Activated CD8-positive, alpha-beta memory T cell treated with anti-CD3 and anti-CD28 coated beads for 48 hours (primary cell): ENCODE results near the gene CFAP43.

Source experiments
- DNase-seq, 3 experiments: peaks; one replicate each; pipeline ENCODE4 v3.0.0-alpha.2; 2020; ENCODE audit warnings: low read depth in 2 of 3, low spot score in 2 of 3

Gene CFAP43

GRCh38 chr10:104142081-104142480 lies 90.1 kb downstream of the CFAP43 start:
- no peak for DNase-seq

GRCh38 chr10:104139221-104139620 lies 92.9 kb downstream of the CFAP43 start:
- DNase-seq = no peak

GRCh38 chr10:104138131-104138530 lies 94.0 kb downstream of the CFAP43 start:
- no peak for DNase-seq

GRCh38 chr10:104130041-104130440 lies 102.1 kb downstream of the CFAP43 start:
- no peak for DNase-seq

GRCh38 chr10:104128214-104128613 lies 104.0 kb downstream of the CFAP43 start:
- no peak for DNase-seq

- no peak for DNase-seq
These were observed 104.8 kb downstream of the CFAP43 start for GRCh38 chr10:104127411-104127810.

- DNase-seq = no peak
These were observed 108.8 kb downstream of the CFAP43 start for GRCh38 chr10:104123397-104123796.

- DNase-seq = no peak
These were observed 109.7 kb downstream of the CFAP43 start for GRCh38 chr10:104122225-104123107.

GRCh38 chr10:104121485-104122224 lies 110.5 kb downstream of the CFAP43 start, which contains the start of gene SFR1:
Gene SFR1 (plus strand): TSS chr10:104122171. CDS start chr10:104122184, 13 bp downstream.
- DNase-seq = peak; percentile 86 to 99 (median 96)

GRCh38 chr10:104120903-104121484 lies 111.2 kb downstream of the CFAP43 start:
- DNase-seq = peak; percentile 30 to 59 (median 33)

GRCh38 chr10:104120512-104120902 lies 111.7 kb downstream of the CFAP43 start:
- no peak for DNase-seq

GRCh38 chr10:104119996-104120395 lies 112.2 kb downstream of the CFAP43 start:
- DNase-seq = no peak

GRCh38 chr10:104117839-104118323 lies 114.3 kb downstream of the CFAP43 start:
- no peak for DNase-seq

GRCh38 chr10:104113376-104113956 lies 118.7 kb downstream of the CFAP43 start:
- DNase-seq = no peak

- DNase-seq = no peak
These were observed 122.1 kb downstream of the CFAP43 start for GRCh38 chr10:104109908-104110662.

GRCh38 chr10:104104926-104105325 lies 127.2 kb downstream of the CFAP43 start:
- DNase-seq = no peak

- DNase-seq = no peak
These were observed 127.7 kb downstream of the CFAP43 start for GRCh38 chr10:104104418-104104817.

- no peak for DNase-seq
These were observed 128.2 kb downstream of the CFAP43 start for GRCh38 chr10:104103956-104104355.

GRCh38 chr10:104101902-104102301 lies 130.3 kb downstream of the CFAP43 start:
- DNase-seq = no peak

GRCh38 chr10:104100795-104101194 lies 131.4 kb downstream of the CFAP43 start:
- DNase-seq = no peak
